Natural killer cell (primary cell): Measurements from ENCODE around the gene PLCE1. TPM values are rescaled to one million over a fixed set of nuclear protein-coding genes. Genes with fewer than 3 reads are reported as not detected.

Source experiments
- ATAC-seq, 3 donors: fragments of 150-1000 bp in 2 of 3; fragments of 200-7000 bp in 1 of 3; cut with Tn5 transposase; 1 replicate in 1 of 3; 2 replicates in 2 of 3; pipeline ENCODE4 v1.10.0; 2021; ENCODE audit warnings: mild to moderate bottlenecking in 2 of 3, moderate library complexity in 2 of 3
- DNase-seq, 2 donors: peaks; one replicate each; pipeline versions ENCODE4 v3.0.0 to v3.0.0-alpha.2; 2013 to 2021; ENCODE audit warnings: mixed read lengths in 1 of 2
- H3K27ac ChIP-seq: one replicate; pipeline ENCODE4 v1.5.1; 2013; ENCODE audit warnings: mild to moderate bottlenecking, low read length
- H3K27me3 ChIP-seq: one replicate; pipeline ENCODE4 v1.6.1; 2013; ENCODE audit warnings: low read length; ENCODE audit not compliant: control insufficient read depth, insufficient read depth
- H3K36me3 ChIP-seq: one replicate; pipeline ENCODE4 v1.6.1; 2013; ENCODE audit warnings: low read length; ENCODE audit not compliant: control insufficient read depth, insufficient read depth
- H3K4me1 ChIP-seq: one replicate; pipeline ENCODE4 v1.6.1; 2013; ENCODE audit warnings: low read length; ENCODE audit not compliant: control insufficient read depth, insufficient read depth
- H3K4me3 ChIP-seq: one replicate; pipeline ENCODE4 v1.5.1; 2013; ENCODE audit warnings: low read length
- H3K9me3 ChIP-seq: one replicate; pipeline ENCODE4 v1.6.1; 2013; ENCODE audit warnings: low read length; ENCODE audit not compliant: control insufficient read depth, insufficient read depth
- H3K27ac Mint-ChIP-seq, 2 donors: one replicate each; pipeline ENCODE4 v1.8.0; 2022; ENCODE audit warnings: mild to moderate bottlenecking in 2 of 2, mixed read lengths in 2 of 2, moderate library complexity in 1 of 2
- H3K27me3 Mint-ChIP-seq, 2 donors: one replicate each; pipeline ENCODE4 v1.8.0; 2022; ENCODE audit warnings: low read depth in 2 of 2, mixed read lengths in 2 of 2
- H3K36me3 Mint-ChIP-seq: one replicate; pipeline ENCODE4 v1.8.0; 2022; ENCODE audit warnings: mixed read lengths
- H3K4me1 Mint-ChIP-seq, 2 donors: one replicate each; pipeline ENCODE4 v1.8.0; 2022; ENCODE audit warnings: mixed read lengths in 2 of 2
- H3K4me3 Mint-ChIP-seq: one replicate; pipeline ENCODE4 v1.8.0; 2022; ENCODE audit warnings: mild to moderate bottlenecking, moderate library complexity, mixed read lengths
- H3K9me3 Mint-ChIP-seq, 2 donors: one replicate each; pipeline ENCODE4 v1.8.0; 2022; ENCODE audit warnings: mixed read lengths in 2 of 2
- WGBS: methylation state at CpG from one replicate; pipeline ENCODE4 v1.1.7; 2013; ENCODE audit warnings: missing lambda C conversion rate; ENCODE audit not compliant: insufficient coverage; 5-methylcytosine and 5-hydroxymethylcytosine counted together
- intact Hi-C: fragments of 100-400 bp; cut with micrococcal nuclease; formaldehyde crosslinking; loops from one replicate; pipeline ENCODE4 v1.14.2; 2022
- total RNA-seq, 4 donors: library from RNA; stranded (reverse); fragments of 120-200 nt in 1 of 4; gene quantifications; one replicate each; pipeline versions ENCODE4 v1.2.3 to v1.2.4, GENCODE V29; 2013 to 2022
- TF ChIP-seq, protein P1 (sequence below): fragments of 200-600 bp; IDR thresholded peaks from one replicate; pipeline ENCODE4 v1.8.0; 2022; ENCODE audit warnings: antibody characterized with exemption

Gene PLCE1
- total RNA-seq, 3 donors from 2014 or later (not counting 1 experiment from before 2014, with no cell fraction given) = not detected

DNA sequence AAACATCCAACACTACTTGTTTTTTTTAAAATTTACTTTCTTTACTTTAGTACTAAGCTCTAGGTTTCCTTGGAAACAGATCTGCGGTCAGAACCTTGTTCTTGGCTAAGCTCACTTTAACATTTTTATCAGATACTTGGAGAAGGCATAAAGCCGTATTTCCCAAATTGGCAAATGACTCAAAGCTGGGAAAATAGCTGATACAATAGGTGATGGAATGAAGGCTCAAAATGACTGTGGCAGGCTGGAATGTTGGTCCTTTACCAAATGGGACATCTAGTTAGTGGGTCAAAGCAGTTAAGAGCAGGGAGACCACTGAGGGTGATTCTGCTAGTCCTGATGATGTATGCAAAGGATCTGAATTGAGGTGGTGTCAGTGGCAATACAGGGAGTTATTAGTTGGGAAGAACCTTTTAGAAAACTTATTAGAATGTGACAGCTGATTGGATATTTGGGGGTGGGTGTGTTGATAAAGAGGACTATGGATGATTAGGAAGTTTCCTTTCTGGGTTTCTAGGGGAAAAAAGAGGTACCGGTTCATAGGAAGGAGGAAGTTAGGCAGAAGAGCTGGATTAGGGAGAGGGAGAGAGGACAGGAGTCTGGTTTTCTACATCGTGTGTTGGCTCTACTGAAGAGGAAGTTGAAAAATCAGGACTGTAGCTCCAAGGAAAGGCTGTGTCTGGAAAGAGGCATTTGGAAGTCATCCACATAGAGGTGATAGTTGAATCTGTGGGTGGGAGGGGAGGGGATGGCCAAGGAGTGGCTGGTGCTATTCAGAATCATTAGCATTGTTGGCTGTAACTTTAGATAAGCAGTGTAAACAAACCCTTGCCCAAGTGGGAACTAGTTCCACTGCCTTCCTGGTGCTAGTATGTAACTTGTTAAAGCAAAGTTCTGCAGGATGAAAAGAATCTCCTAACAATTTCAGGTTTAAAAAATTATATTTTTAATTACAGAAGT lies 13.1 kb downstream of the PLCE1 start:
- WGBS = 58% methylated on average over 4 of the region's 4 CpGs
- H3K4me3 Mint-ChIP-seq = no peak overlapping the region
- TF ChIP-seq, protein P1, sequence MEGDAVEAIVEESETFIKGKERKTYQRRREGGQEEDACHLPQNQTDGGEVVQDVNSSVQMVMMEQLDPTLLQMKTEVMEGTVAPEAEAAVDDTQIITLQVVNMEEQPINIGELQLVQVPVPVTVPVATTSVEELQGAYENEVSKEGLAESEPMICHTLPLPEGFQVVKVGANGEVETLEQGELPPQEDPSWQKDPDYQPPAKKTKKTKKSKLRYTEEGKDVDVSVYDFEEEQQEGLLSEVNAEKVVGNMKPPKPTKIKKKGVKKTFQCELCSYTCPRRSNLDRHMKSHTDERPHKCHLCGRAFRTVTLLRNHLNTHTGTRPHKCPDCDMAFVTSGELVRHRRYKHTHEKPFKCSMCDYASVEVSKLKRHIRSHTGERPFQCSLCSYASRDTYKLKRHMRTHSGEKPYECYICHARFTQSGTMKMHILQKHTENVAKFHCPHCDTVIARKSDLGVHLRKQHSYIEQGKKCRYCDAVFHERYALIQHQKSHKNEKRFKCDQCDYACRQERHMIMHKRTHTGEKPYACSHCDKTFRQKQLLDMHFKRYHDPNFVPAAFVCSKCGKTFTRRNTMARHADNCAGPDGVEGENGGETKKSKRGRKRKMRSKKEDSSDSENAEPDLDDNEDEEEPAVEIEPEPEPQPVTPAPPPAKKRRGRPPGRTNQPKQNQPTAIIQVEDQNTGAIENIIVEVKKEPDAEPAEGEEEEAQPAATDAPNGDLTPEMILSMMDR = no peak
- ATAC-seq (no peak), DNase-seq (no peak)
- Histone ChIP-seq H3K9me3 (no peaks in the 10 kb centered on the region), H3K36me3 (no peaks in the 10 kb centered on the region), H3K27me3 (no peaks in the 10 kb centered on the region), H3K4me3 (no peak overlapping the region), H3K27ac (no peak overlapping the region), H3K4me1 (no peaks in the 10 kb centered on the region)
- intact Hi-C loops = no loop called here
- H3K27me3 Mint-ChIP-seq = peaks cover 0 to 7% of the 10 kb centered on the region in 2 donors
- no peaks in the 10 kb centered on the region for H3K36me3 Mint-ChIP-seq
- no peaks in the 10 kb centered on the region for H3K9me3 Mint-ChIP-seq
- H3K4me1 Mint-ChIP-seq = no peaks in the 10 kb centered on the region
- H3K27ac Mint-ChIP-seq = no peak overlapping the region

DNA sequence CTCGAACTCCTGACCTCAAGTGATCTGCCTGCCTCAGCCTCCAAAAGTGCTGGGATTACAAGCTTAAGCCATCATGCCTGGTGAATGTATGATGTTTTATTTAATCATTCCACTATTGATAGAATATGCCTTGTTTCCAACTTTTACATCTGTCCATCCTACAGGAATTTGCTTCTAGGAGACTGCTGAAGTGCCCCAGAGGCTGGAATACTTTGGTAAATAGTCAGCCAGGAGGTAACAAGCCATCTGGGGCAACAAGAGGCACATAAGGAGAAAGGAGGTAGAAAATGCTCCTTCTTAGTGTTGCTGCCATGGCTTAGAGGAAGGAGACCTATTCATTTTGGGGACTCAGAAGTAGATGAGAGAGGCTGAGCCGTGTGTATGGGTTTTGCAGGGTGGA lies 14.8 kb downstream of the PLCE1 start:
- H3K4me1 ChIP-seq = no peaks in the 10 kb centered on the region
- H3K4me1 Mint-ChIP-seq = no peaks in the 10 kb centered on the region
- intact Hi-C loops = no loop called here
- H3K36me3 Mint-ChIP-seq = no peaks in the 10 kb centered on the region
- no peaks in the 10 kb centered on the region for H3K9me3 Mint-ChIP-seq
- H3K9me3 ChIP-seq = no peaks in the 10 kb centered on the region
- TF ChIP-seq, protein P1 = no peak
- H3K27ac Mint-ChIP-seq = no peak overlapping the region
- H3K27me3 Mint-ChIP-seq = peaks cover 0 to 5% of the 10 kb centered on the region in 2 donors
- no peak overlapping the region for H3K27ac ChIP-seq
- WGBS = 93% methylated on average over 2 of the region's 2 CpGs
- ATAC-seq (no peak), DNase-seq (no peak)
- H3K36me3 ChIP-seq = no peaks in the 10 kb centered on the region
- H3K4me3 Mint-ChIP-seq = no peak overlapping the region
- no peaks in the 10 kb centered on the region for H3K27me3 ChIP-seq
- H3K4me3 ChIP-seq = no peak overlapping the region

DNA sequence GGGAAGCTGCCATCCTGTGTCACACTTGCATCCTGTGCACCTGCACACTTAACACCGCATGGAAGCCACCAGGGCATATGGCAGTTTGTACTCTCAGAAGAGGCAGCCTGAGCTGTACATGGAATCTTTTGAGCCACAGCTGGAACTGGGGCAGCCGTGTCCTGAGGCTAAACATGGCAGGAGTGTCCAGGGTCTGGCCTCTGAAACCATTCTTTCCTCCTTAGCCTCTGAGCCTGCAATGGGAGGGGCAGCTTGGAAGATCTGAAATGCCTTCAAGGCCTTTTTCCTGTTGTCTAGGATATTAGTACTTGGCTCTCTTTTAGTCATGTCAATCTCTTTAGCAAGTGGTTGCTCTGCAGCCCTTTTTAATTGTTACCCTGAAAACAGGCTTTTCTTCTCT lies 16.4 kb downstream of the PLCE1 start:
- whole genome bisulfite sequencing = 78% methylated on average over 2 of the region's 2 CpGs
- Mint-ChIP-seq H3K4me1 (no peaks in the 10 kb centered on the region), H3K4me3 (no peak overlapping the region), H3K27me3 (peaks cover 0 to 5% of the 10 kb centered on the region in 2 donors), H3K36me3 (no peaks in the 10 kb centered on the region), H3K27ac (no peak overlapping the region), H3K9me3 (no peaks in the 10 kb centered on the region)
- H3K27ac ChIP-seq = no peak overlapping the region
- DNase-seq (no peak), ATAC-seq (no peak)
- H3K4me3 ChIP-seq = no peak overlapping the region
- H3K36me3 ChIP-seq = no peaks in the 10 kb centered on the region
- TF ChIP-seq, protein P1 = no peak
- no peaks in the 10 kb centered on the region for H3K4me1 ChIP-seq
- no peaks in the 10 kb centered on the region for H3K9me3 ChIP-seq
- H3K27me3 ChIP-seq = no peaks in the 10 kb centered on the region
- intact Hi-C loops = no loop called here
